AG09309 (cell line): ENCODE measurements around the gene MST1.
A peak's percentile ranks its signal among the peaks of the same experiment; 100 is the strongest.
"Not testable (repeated sequence)": the region's sequence is repeated elsewhere in the genome, so short reads cannot be mapped to it uniquely, and the experiment has no call there.

ENCODE experiments used
- DNase-seq: peaks from one replicate; pipeline ENCODE4 v3.0.0-alpha.2; 2010; ENCODE audit warnings: low read depth
- H3K4me3 ChIP-seq: 2 replicates; pipeline ENCODE4 v1.5.1; 2011; ENCODE audit warnings: mild to moderate bottlenecking, low read depth, low read length, moderate library complexity; ENCODE audit not compliant: control insufficient read depth
- CTCF ChIP-seq: IDR thresholded peaks from 2 replicates; pipeline ENCODE4 v1.5.1; 2011; ENCODE audit warnings: mild to moderate bottlenecking, low read depth, low read length, inconsistent platforms; ENCODE audit not compliant: insufficient read depth, control insufficient read depth; ENCODE audit errors: missing control alignments

Gene MST1

GRCh38 chr3:49686769-49687423 lies 2.4 kb downstream of the MST1 start:
- not testable (repeated sequence) for DNase-seq
- H3K4me3 ChIP-seq: peak overlapping the region; percentile 29

GRCh38 chr3:49686346-49686745 lies 2.9 kb downstream of the MST1 start:
- H3K4me3 ChIP-seq: peak overlapping the region; percentile 29
- not testable (repeated sequence) for DNase-seq

- not testable (repeated sequence) for H3K4me3 ChIP-seq, DNase-seq
These were observed 3.4 kb downstream of the MST1 start for GRCh38 chr3:49685846-49686245.

GRCh38 chr3:49685103-49685502 lies 4.2 kb downstream of the MST1 start:
- DNase-seq: not testable (repeated sequence)

GRCh38 chr3:49684453-49684852 lies 4.8 kb downstream of the MST1 start:
- DNase-seq, H3K4me3 ChIP-seq: not testable (repeated sequence)

More at GRCh38 chr3:49685103-49685502, 4.2 kb downstream of the MST1 start:
- H3K4me3 ChIP-seq: not testable (repeated sequence)

GRCh38 chr3:49683162-49683561 lies 6.1 kb downstream of the MST1 start:
- no peak for DNase-seq
- no peak for TF ChIP-seq CTCF
- H3K4me3 ChIP-seq: no peak overlapping the region

- DNase-seq: no peak
- H3K4me3 ChIP-seq: no peak overlapping the region
- no peak for TF ChIP-seq CTCF
These were observed 7.7 kb downstream of the MST1 start for GRCh38 chr3:49681543-49681942.

- DNase-seq: no peak
- no peak overlapping the region for H3K4me3 ChIP-seq
- TF ChIP-seq CTCF: no peak
These were observed 8.1 kb downstream of the MST1 start for GRCh38 chr3:49681232-49681522.

GRCh38 chr3:49680493-49681231 lies 8.6 kb downstream of the MST1 start:
- H3K4me3 ChIP-seq: no peak overlapping the region
- TF ChIP-seq CTCF: no peak
- no peak for DNase-seq
